SH-SY5Y (cell line): ENCODE measurements around the gene ATAD2B.

Source experiments
- GATA2 ChIP-seq: IDR thresholded peaks from 2 replicates; pipeline ENCODE4 v1.6.1; 2011; ENCODE audit warnings: mild to moderate bottlenecking, low read depth, low read length
- GATA3 ChIP-seq: IDR thresholded peaks from 2 replicates; pipeline ENCODE4 v1.6.1; 2011; ENCODE audit warnings: low read depth, mild to moderate bottlenecking, low read length, moderate library complexity

GRCh38 chr2:23944976-23945375 is 18.1 kb upstream of the ATAD2B start:
- TF ChIP-seq GATA2: no peak
- TF ChIP-seq GATA3: no peak
